HepG2 (cell line): ENCODE data around the gene LAMA5. TPM values are rescaled to one million over a fixed set of nuclear protein-coding genes. Genes with fewer than 3 reads are reported as not detected.

ENCODE experiments used
- ARID2 ChIP-seq: sonication (generic); formaldehyde crosslinking; IDR thresholded peaks from 2 replicates; pipeline ENCODE4 v1.8.1; 2022; ENCODE audit warnings: mild to moderate bottlenecking, missing genetic modification reagents, borderline replicate concordance
- ARID4A ChIP-seq: sonication (generic); formaldehyde crosslinking; IDR thresholded peaks from 2 replicates; pipeline ENCODE4 v1.5.0; 2020; ENCODE audit warnings: mild to moderate bottlenecking, missing genetic modification reagents, borderline replicate concordance
- ELK4 ChIP-seq: sonication (generic); formaldehyde crosslinking; IDR thresholded peaks from 2 replicates; pipeline ENCODE4 v1.9.0; 2021; ENCODE audit warnings: missing genetic modification reagents, borderline replicate concordance
- HDAC1 ChIP-seq: sonication (generic); formaldehyde crosslinking; IDR thresholded peaks from 2 replicates; pipeline ENCODE4 v1.5.1; 2020; ENCODE audit warnings: mild to moderate bottlenecking, missing genetic modification reagents
- MAFF ChIP-seq: IDR thresholded peaks from 2 replicates; pipeline ENCODE4 v1.6.1; 2011; ENCODE audit warnings: low read depth, low read length, improper control_type of control experiment
- NAIF1 ChIP-seq: sonication (generic); formaldehyde crosslinking; IDR thresholded peaks from 2 replicates; pipeline ENCODE4 v1.5.0; 2020; ENCODE audit warnings: mild to moderate bottlenecking, missing genetic modification reagents, borderline replicate concordance
- PHF21A ChIP-seq: sonication (generic); formaldehyde crosslinking; IDR thresholded peaks from 2 replicates; pipeline ENCODE4 v1.5.0; 2020; ENCODE audit warnings: mild to moderate bottlenecking, missing genetic modification reagents
- POGZ ChIP-seq: sonication (generic); formaldehyde crosslinking; IDR thresholded peaks from 2 replicates; pipeline ENCODE4 v1.4.0; 2020; ENCODE audit warnings: mild to moderate bottlenecking, missing genetic modification reagents
- ZBTB7B ChIP-seq: sonication (generic); formaldehyde crosslinking; IDR thresholded peaks from 2 replicates; pipeline ENCODE4 v1.4.0; 2020; ENCODE audit warnings: missing genetic modification reagents
- ZNF136 ChIP-seq: sonication (generic); formaldehyde crosslinking; IDR thresholded peaks from 2 replicates; pipeline ENCODE4 v1.8.1; 2022; ENCODE audit warnings: low read depth, mild to moderate bottlenecking, moderate library complexity, missing genetic modification reagents
- ZNF33A ChIP-seq: sonication (generic); formaldehyde crosslinking; IDR thresholded peaks from 2 replicates; pipeline ENCODE4 v1.5.1; 2020; ENCODE audit warnings: missing genetic modification reagents, mild to moderate bottlenecking, moderate library complexity, borderline replicate concordance
- ZNF446 ChIP-seq: sonication (generic); formaldehyde crosslinking; IDR thresholded peaks from 2 replicates; pipeline ENCODE4 v1.5.0; 2020; ENCODE audit warnings: mild to moderate bottlenecking, missing genetic modification reagents
- ZNF562 ChIP-seq: sonication (generic); formaldehyde crosslinking; IDR thresholded peaks from 2 replicates; pipeline ENCODE4 v1.8.0; 2022; ENCODE audit warnings: missing genetic modification reagents, borderline replicate concordance
- ZNF720 ChIP-seq: sonication (generic); formaldehyde crosslinking; IDR thresholded peaks from 2 replicates; pipeline ENCODE4 v1.4.0; 2020; ENCODE audit warnings: missing genetic modification reagents
- ZSCAN29 ChIP-seq: sonication (generic); formaldehyde crosslinking; conservative IDR thresholded peaks from 2 replicates; pipeline ENCODE4 v1.4.0; 2020; ENCODE audit warnings: mild to moderate bottlenecking, missing genetic modification reagents
- polyA plus RNA-seq, 8 experiments: library from polyadenylated mRNA; depleted of rRNA in 3 of 8; stranded (reverse) in 7 of 8; unstranded in 1 of 8; fragments of >200 nt; fragmentation: Illumina TruSeq in 4 of 8; extraction: Trizol in 4 of 8; gene quantifications; 2 replicates each; pipeline versions ENCODE4 v1.2.1 to v1.2.3, GENCODE V29; 2011 to 2016; ENCODE audit warnings: low read depth in 4 of 8, missing spikeins in 1 of 8, mixed read lengths in 1 of 8; ENCODE audit not compliant: insufficient read depth in 1 of 8
- total RNA-seq, 5 experiments: library from RNA; depleted of rRNA; stranded (reverse); fragments of >200 nt; fragmentation: Illumina TruSeq; extraction: Trizol; gene quantifications; 2 replicates each; pipeline ENCODE4 v1.2.3, GENCODE V29; 2016; ENCODE audit warnings: low read depth in 1 of 5
- TF ChIP-seq, protein P1 (sequence below): sonication (generic); formaldehyde crosslinking; IDR thresholded peaks from 2 replicates; pipeline ENCODE4 v1.8.0; 2022; ENCODE audit warnings: missing genetic modification reagents, mild to moderate bottlenecking, borderline replicate concordance
- TF ChIP-seq, protein P2 (sequence below): sonication (generic); formaldehyde crosslinking; IDR thresholded peaks from 2 replicates; pipeline ENCODE4 v1.4.0; 2020; ENCODE audit warnings: low read depth, missing genetic modification reagents

The LAMA5 gene
- total and polyA plus RNA-seq, 2 of the 13 experiments (the other 11 are each of a cell fraction or from before 2014, with no cell fraction given), result 21.0 to 44.7 TPM

DNA sequence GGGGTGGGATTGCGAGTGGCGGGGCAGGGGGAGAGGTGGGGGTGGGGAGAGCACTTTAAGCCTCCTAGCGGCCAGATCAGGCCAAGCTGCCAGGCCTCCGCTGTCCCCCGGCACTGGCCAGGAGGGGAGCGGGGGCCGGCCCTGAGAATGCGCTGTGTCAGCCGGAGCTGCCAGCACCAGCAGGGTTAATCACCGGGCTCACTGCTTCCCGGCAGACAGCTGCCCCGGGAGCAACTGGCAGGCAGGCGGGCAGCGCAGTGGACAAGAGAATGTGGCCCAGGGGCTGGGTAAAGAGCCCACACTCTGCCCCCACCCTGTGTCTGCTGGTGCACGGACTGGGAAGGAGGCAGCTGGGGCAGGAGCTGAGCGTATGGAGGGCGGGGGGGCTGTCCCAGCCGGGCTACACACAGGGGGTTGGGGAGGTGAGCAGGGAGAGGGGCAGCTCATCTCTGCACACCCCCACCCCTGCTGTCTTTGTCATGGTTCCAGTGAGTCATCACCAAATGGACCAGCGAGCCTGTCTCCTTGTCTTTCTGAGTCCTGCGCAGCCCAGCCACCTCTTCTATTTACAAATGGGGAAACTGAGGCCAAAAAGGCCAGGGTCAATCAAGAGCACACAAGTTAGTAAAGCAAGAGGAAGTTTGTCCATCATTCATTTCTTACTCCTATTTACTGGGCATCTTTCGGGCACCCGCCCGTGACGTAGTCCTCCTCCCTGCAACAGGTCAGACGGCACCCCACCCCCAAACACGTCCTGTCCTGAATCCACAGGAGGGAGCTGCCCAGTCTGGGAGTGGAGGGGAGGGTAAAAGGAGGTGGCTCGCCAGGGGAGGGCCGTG lies 2.1 kb upstream of the LAMA5 start (continued):
- TF ChIP-seq, protein P1, sequence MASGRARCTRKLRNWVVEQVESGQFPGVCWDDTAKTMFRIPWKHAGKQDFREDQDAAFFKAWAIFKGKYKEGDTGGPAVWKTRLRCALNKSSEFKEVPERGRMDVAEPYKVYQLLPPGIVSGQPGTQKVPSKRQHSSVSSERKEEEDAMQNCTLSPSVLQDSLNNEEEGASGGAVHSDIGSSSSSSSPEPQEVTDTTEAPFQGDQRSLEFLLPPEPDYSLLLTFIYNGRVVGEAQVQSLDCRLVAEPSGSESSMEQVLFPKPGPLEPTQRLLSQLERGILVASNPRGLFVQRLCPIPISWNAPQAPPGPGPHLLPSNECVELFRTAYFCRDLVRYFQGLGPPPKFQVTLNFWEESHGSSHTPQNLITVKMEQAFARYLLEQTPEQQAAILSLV (CRISPR knock-in tag), result no peak
- TF ChIP-seq POGZ, result no peak; the same call in 1 of the 2 replicates
- no peak; the same call in 1 of the 2 replicates for TF ChIP-seq ARID4A (CRISPR knock-in tag)
- no peak for TF ChIP-seq ZNF446 (CRISPR knock-in tag)
- no peak for TF ChIP-seq PHF21A (CRISPR knock-in tag)
- no peak for TF ChIP-seq ZNF562
- TF ChIP-seq ELK4, result no peak
- TF ChIP-seq ARID2, result no peak
- no peak for TF ChIP-seq ZNF33A (CRISPR knock-in tag)
- TF ChIP-seq ZNF136 (CRISPR knock-in tag), result no peak
- no peak for TF ChIP-seq NAIF1
- no peak; the same call in 1 of the 2 replicates for TF ChIP-seq MAFF
- 0 out of 2 replicates have a peak, but pooled peaks have one; percentile 34 for TF ChIP-seq ZBTB7B (CRISPR knock-in tag)
- no peak for TF ChIP-seq HDAC1 (CRISPR knock-in tag)
- TF ChIP-seq ZNF720 (CRISPR knock-in tag), result no peak
- TF ChIP-seq, protein P2, sequence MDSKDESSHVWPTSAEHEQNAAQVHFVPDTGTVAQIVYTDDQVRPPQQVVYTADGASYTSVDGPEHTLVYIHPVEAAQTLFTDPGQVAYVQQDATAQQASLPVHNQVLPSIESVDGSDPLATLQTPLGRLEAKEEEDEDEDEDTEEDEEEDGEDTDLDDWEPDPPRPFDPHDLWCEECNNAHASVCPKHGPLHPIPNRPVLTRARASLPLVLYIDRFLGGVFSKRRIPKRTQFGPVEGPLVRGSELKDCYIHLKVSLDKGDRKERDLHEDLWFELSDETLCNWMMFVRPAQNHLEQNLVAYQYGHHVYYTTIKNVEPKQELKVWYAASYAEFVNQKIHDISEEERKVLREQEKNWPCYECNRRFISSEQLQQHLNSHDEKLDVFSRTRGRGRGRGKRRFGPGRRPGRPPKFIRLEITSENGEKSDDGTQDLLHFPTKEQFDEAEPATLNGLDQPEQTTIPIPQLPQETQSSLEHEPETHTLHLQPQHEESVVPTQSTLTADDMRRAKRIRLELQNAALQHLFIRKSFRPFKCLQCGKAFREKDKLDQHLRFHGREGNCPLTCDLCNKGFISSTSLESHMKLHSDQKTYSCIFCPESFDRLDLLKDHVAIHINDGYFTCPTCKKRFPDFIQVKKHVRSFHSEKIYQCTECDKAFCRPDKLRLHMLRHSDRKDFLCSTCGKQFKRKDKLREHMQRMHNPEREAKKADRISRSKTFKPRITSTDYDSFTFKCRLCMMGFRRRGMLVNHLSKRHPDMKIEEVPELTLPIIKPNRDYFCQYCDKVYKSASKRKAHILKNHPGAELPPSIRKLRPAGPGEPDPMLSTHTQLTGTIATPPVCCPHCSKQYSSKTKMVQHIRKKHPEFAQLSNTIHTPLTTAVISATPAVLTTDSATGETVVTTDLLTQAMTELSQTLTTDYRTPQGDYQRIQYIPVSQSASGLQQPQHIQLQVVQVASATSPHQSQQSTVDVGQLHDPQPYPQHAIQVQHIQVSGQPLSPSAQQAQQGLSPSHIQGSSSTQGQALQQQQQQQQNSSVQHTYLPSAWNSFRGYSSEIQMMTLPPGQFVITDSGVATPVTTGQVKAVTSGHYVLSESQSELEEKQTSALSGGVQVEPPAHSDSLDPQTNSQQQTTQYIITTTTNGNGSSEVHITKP (CRISPR knock-in tag), result peak; percentile 58; the same call in 1 of the 2 replicates
- TF ChIP-seq ZSCAN29, result no peak
